HepG2 (cell line): ENCODE results near the gene LRRC53. TPM values are rescaled to one million over a fixed set of nuclear protein-coding genes. Genes with fewer than 3 reads are reported as not detected.

Experiments
- ATAC-seq: fragments of 200-7000 bp; cut with Tn5 transposase; 3 replicates; pipeline ENCODE4 v1.9.1; 2020; ENCODE audit warnings: mild to moderate bottlenecking, moderate library complexity
- BruUV-seq: library from RNA; stranded (reverse); fragments of 400-500 nt; replicated peaks from 2 replicates; lab custom pipeline; 2021; lab: Mats Ljungman, UMichigan
- CTCF ChIA-PET: fragments of 300-600 bp; formaldehyde crosslinking; extraction: SDS; loops from one replicate; lab custom pipeline; 2021; ENCODE audit warnings: low total read pairs, inconsistent platforms, low intra/inter-chr PET ratio; lab: Yijun Ruan, JAX
- POLR2A ChIA-PET: fragments of 350-600 bp; sonication (Branson Sonifier 250); formaldehyde crosslinking; loops from one replicate; lab custom pipeline; 2020; ENCODE audit warnings: antibody characterized with exemption, inconsistent platforms; lab: Yijun Ruan, JAX
- DNase-seq: peaks from one replicate; pipeline ENCODE4 v3.0.0-alpha.2; 2015; ENCODE audit warnings: low spot score
- FAIRE-seq: peaks from 3 replicates; lab custom pipeline; 2011; peaks lifted over from hg19 to GRCh38; lab: Jason Lieb, UNC
- H2AFZ ChIP-seq: one replicate; pipeline ENCODE4 v1.6.1; 2011; ENCODE audit warnings: low read length, inconsistent platforms
- H3K27ac ChIP-seq: fragments of 300-600 bp; 3 replicates; pipeline ENCODE4 v1.8.0; 2011; ENCODE audit warnings: mixed run types, mild to moderate bottlenecking, mixed read lengths, low read length, inconsistent platforms; ENCODE audit not compliant: insufficient read depth; ENCODE audit errors: extremely low read length
- H3K27me3 ChIP-seq, 2 experiments: fragments of 200-600 bp in 1 of 2; 2 replicates in 1 of 2; 3 replicates in 1 of 2; pipeline versions ENCODE4 v1.6.0 to v1.8.0; 2011; ENCODE audit warnings: low read length in 2 of 2, mild to moderate bottlenecking in 2 of 2, moderate library complexity in 2 of 2, inconsistent platforms in 1 of 2; ENCODE audit not compliant: insufficient read depth in 2 of 2, control insufficient read depth in 1 of 2
- H3K36me3 ChIP-seq, 2 experiments: fragments of 200-600 bp in 1 of 2; replicated peaks in 1 of 2; 2 replicates in 1 of 2; 3 replicates in 1 of 2; pipeline versions ENCODE4 v1.5.1 to v1.8.0; 2011; ENCODE audit warnings: low read length in 2 of 2, inconsistent platforms in 1 of 2; ENCODE audit not compliant: insufficient read depth in 2 of 2, control insufficient read depth in 1 of 2
- H3K4me1 ChIP-seq: 2 replicates; pipeline ENCODE4 v1.5.1; 2012; ENCODE audit warnings: low read length, inconsistent platforms; ENCODE audit not compliant: insufficient read depth
- H3K4me2 ChIP-seq: 2 replicates; pipeline ENCODE4 v1.6.0; 2011; ENCODE audit warnings: low read depth, low read length, inconsistent platforms
- H3K4me3 ChIP-seq, 3 experiments: fragments of 200-600 bp in 1 of 3; sonication (generic), shearing (Covaris generic) in 1 of 3; replicated peaks in 1 of 3; 2 replicates each; pipeline ENCODE4 v1.5.1; 2011 to 2016; ENCODE audit warnings: low read length in 3 of 3, inconsistent platforms in 2 of 3, low read depth in 2 of 3, mild to moderate bottlenecking in 2 of 3, control low read depth in 1 of 3, mixed read lengths in 1 of 3; ENCODE audit not compliant: insufficient read depth in 1 of 3
- H3K79me2 ChIP-seq: one replicate; pipeline ENCODE4 v1.6.1; 2011; ENCODE audit warnings: low read length, inconsistent platforms; ENCODE audit not compliant: insufficient read depth
- H3K9ac ChIP-seq: 2 replicates; pipeline ENCODE4 v1.6.0; 2011; ENCODE audit warnings: mild to moderate bottlenecking, low read depth, low read length, inconsistent platforms; ENCODE audit not compliant: insufficient read depth
- H3K9me3 ChIP-seq: 2 replicates; pipeline ENCODE4 v1.5.1; 2012; ENCODE audit warnings: mild to moderate bottlenecking, low read length
- H4K20me1 ChIP-seq: 2 replicates; pipeline ENCODE4 v1.6.0; 2011; ENCODE audit warnings: inconsistent platforms, mild to moderate bottlenecking, low read length, moderate library complexity; ENCODE audit not compliant: insufficient read depth
- ATRX ChIP-seq: sonication (generic); formaldehyde crosslinking; IDR thresholded peaks from 2 replicates; pipeline ENCODE4 v1.4.0; 2020; ENCODE audit warnings: missing genetic modification reagents, borderline replicate concordance
- CEBPZ ChIP-seq: IDR thresholded peaks from 2 replicates; pipeline ENCODE4 v1.6.1; 2012; ENCODE audit warnings: low read length, improper control_type of control experiment
- NAIF1 ChIP-seq: sonication (generic); formaldehyde crosslinking; IDR thresholded peaks from 2 replicates; pipeline ENCODE4 v1.5.0; 2020; ENCODE audit warnings: mild to moderate bottlenecking, missing genetic modification reagents, borderline replicate concordance
- PLRG1 ChIP-seq: fragments of 450-650 bp; conservative IDR thresholded peaks from 2 replicates; pipeline ENCODE4 v1.6.1; 2016
- PRPF4 ChIP-seq: fragments of 200-400 bp; formaldehyde crosslinking; IDR thresholded peaks from 2 replicates; pipeline ENCODE4 v1.6.1; 2016; ENCODE audit warnings: low read length, low read depth; ENCODE audit not compliant: poor library complexity, severe bottlenecking
- RBFOX2 ChIP-seq: fragments of 200-400 bp; formaldehyde crosslinking; IDR thresholded peaks from 2 replicates; pipeline ENCODE4 v1.6.1; 2017; ENCODE audit warnings: low read depth, mild to moderate bottlenecking, low read length
- SIN3A ChIP-seq: IDR thresholded peaks from 2 replicates; pipeline ENCODE4 v1.6.1; 2011; ENCODE audit warnings: low read depth, mild to moderate bottlenecking, control low read depth, low read length, borderline replicate concordance
- ZFY ChIP-seq: sonication (generic); formaldehyde crosslinking; IDR thresholded peaks from 2 replicates; pipeline ENCODE4 v1.4.0; 2020; ENCODE audit warnings: missing genetic modification reagents
- ZMYM4 ChIP-seq: sonication (generic); formaldehyde crosslinking; IDR thresholded peaks from 2 replicates; pipeline ENCODE4 v1.8.1; 2023; ENCODE audit warnings: mild to moderate bottlenecking, missing genetic modification reagents
- ZNF234 ChIP-seq: sonication (generic); formaldehyde crosslinking; conservative IDR thresholded peaks from 2 replicates; pipeline ENCODE4 v1.5.1; 2020; ENCODE audit warnings: mild to moderate bottlenecking, missing genetic modification reagents
- ZNF749 ChIP-seq: sonication (generic); formaldehyde crosslinking; IDR thresholded peaks from 2 replicates; pipeline ENCODE4 v1.8.0; 2022; ENCODE audit warnings: mild to moderate bottlenecking, missing genetic modification reagents, moderate library complexity, borderline replicate concordance
- ZNF776 ChIP-seq: sonication (generic); formaldehyde crosslinking; IDR thresholded peaks from 2 replicates; pipeline ENCODE4 v1.4.0; 2020; ENCODE audit warnings: mild to moderate bottlenecking, missing genetic modification reagents
- WGBS: methylation state at CpG from one replicate; pipeline ENCODE4 v1.1.6; 2017; ENCODE audit warnings: low lambda C conversion rate; 5-methylcytosine and 5-hydroxymethylcytosine counted together
- in situ Hi-C: cut with HindIII; loops from 2 replicates; pipeline ENCODE4 v1.10.0; 2017; ENCODE audit warnings: low pct_unique_long_range_greater_than_20kb; ENCODE audit not compliant: extremely low pct_ligation_motif_present
- intact Hi-C: fragments of 100-400 bp; cut with micrococcal nuclease; formaldehyde crosslinking; loops from one replicate; pipeline ENCODE4 v1.10.0; 2022; ENCODE audit not compliant: unreplicated experiment
- polyA plus RNA-seq, 8 experiments: library from polyadenylated mRNA; depleted of rRNA in 3 of 8; stranded (reverse) in 7 of 8; unstranded in 1 of 8; fragments of >200 nt; fragmentation: Illumina TruSeq in 4 of 8; extraction: Trizol in 4 of 8; gene quantifications; 2 replicates each; pipeline versions ENCODE4 v1.2.1 to v1.2.3, GENCODE V29; 2011 to 2016; ENCODE audit warnings: low read depth in 4 of 8, missing spikeins in 1 of 8, mixed read lengths in 1 of 8; ENCODE audit not compliant: insufficient read depth in 1 of 8
- total RNA-seq, 5 experiments: library from RNA; depleted of rRNA; stranded (reverse); fragments of >200 nt; fragmentation: Illumina TruSeq; extraction: Trizol; gene quantifications; 2 replicates each; pipeline ENCODE4 v1.2.3, GENCODE V29; 2016; ENCODE audit warnings: low read depth in 1 of 5
- TF ChIP-seq, protein P1 (sequence below): sonication (generic); formaldehyde crosslinking; IDR thresholded peaks from 2 replicates; pipeline ENCODE4 v1.8.1; 2023; ENCODE audit warnings: mild to moderate bottlenecking, moderate library complexity, missing genetic modification reagents

LRRC53 gene
- total and polyA plus RNA-seq, 2 of the 13 experiments (the other 11 are each of a cell fraction or from before 2014, with no cell fraction given), result not detected

GRCh38 chr1:74528123-74528522 lies 15.7 kb upstream of the LRRC53 start:
- in situ Hi-C loops, result no loop called here
- Histone ChIP-seq H3K36me3 (no peaks in the 10 kb centered on the region), H3K79me2 (no peaks in the 10 kb centered on the region), H3K27ac (no peak overlapping the region), H4K20me1 (no peaks in the 10 kb centered on the region), H3K27me3 (no peaks in the 10 kb centered on the region), H3K4me1 (no peaks in the 10 kb centered on the region), H3K9me3 (no peaks in the 10 kb centered on the region), H3K9ac (no peak overlapping the region), H2AFZ (no peak overlapping the region), H3K4me2 (no peak overlapping the region), H3K4me3 (no peak overlapping the region)
- TF ChIP-seq PRPF4, result no peak
- TF ChIP-seq RBFOX2, result no peak
- TF ChIP-seq SIN3A, result no peak
- ChIA-PET POLR2A (no interaction called here), CTCF (no interaction called here)
- BruUV-seq, result no TSS peak
- 17% methylated on average over 4 of the region's 4 CpGs for WGBS
- no peak for ATAC-seq
- DNase-seq, result no peak
- intact Hi-C loops, result no loop called here
- FAIRE-seq, result no peak

- ChIA-PET CTCF (no interaction called here), POLR2A (no interaction called here)
- FAIRE-seq (no peak), DNase-seq (no peak), ATAC-seq (no peak)
- Histone ChIP-seq H3K9me3 (no peaks in the 10 kb centered on the region), H3K27me3 (no peaks in the 10 kb centered on the region), H4K20me1 (no peaks in the 10 kb centered on the region), H3K4me3 (no peak overlapping the region), H3K27ac (no peak overlapping the region), H3K36me3 (no peaks in the 10 kb centered on the region), H3K4me1 (no peaks in the 10 kb centered on the region), H3K79me2 (no peaks in the 10 kb centered on the region), H3K4me2 (no peak overlapping the region), H2AFZ (no peak overlapping the region), H3K9ac (no peak overlapping the region)
- WGBS, result 29% methylated on average over 2 of the region's 2 CpGs
- intact Hi-C loops (no loop called here), in situ Hi-C loops (no loop called here)
- no peak for TF ChIP-seq PLRG1
- no peak for TF ChIP-seq NAIF1
- no peak for TF ChIP-seq ZFY
- TF ChIP-seq, protein P1, sequence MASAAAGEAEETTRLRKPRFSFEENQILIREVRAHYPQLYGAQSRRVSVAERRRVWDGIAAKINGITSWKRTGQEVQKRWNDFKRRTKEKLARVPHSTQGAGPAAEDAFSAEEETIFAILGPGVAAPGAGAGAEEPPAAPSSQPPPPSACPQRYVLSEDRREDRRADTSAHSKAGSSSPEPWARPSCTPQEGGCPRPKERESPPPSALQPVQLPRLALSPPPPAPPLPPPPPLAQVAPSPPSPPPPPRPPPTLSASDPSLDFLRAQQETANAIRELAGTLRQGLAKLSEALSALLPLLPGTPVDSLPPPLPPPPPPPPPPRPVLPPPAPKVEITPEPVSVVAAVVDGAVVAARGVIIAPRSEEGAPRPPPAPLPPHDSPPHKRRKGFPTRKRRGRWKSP (CRISPR knock-in tag), result no peak
- no peak for TF ChIP-seq ATRX (CRISPR knock-in tag)
- TF ChIP-seq ZNF776 (CRISPR knock-in tag), result no peak
- TF ChIP-seq ZNF234 (CRISPR knock-in tag), result no peak
- no peak for TF ChIP-seq ZMYM4
- TF ChIP-seq ZNF749, result no peak
- TF ChIP-seq CEBPZ, result no peak
- no TSS peak for BruUV-seq
Observed at GRCh38 chr1:74526708-74527107, 14.3 kb upstream of the LRRC53 start.
